Right renal cortex interstitium (tissue), 3 donors: ENCODE results near the gene MON1A. TPM values are rescaled to one million over a fixed set of nuclear protein-coding genes. Genes with fewer than 3 reads are reported as not detected.
"Not testable (repeated sequence)": the region's sequence is repeated elsewhere in the genome, so short reads cannot be mapped to it uniquely, and the experiment has no call there.

Experiments
- DNase-seq, 3 donors: peaks; one replicate each; pipeline ENCODE4 v3.0.0-alpha.2; 2013; ENCODE audit warnings: low read depth in 3 of 3, low spot score in 2 of 3
- polyA plus RNA-seq, 3 donors: library from polyadenylated mRNA; unstranded; fragments of 120-200 nt; gene quantifications; one replicate each; pipeline ENCODE4 v1.2.1, GENCODE V29; 2013; ENCODE audit not compliant: insufficient read length in 3 of 3

The MON1A gene, protein sequence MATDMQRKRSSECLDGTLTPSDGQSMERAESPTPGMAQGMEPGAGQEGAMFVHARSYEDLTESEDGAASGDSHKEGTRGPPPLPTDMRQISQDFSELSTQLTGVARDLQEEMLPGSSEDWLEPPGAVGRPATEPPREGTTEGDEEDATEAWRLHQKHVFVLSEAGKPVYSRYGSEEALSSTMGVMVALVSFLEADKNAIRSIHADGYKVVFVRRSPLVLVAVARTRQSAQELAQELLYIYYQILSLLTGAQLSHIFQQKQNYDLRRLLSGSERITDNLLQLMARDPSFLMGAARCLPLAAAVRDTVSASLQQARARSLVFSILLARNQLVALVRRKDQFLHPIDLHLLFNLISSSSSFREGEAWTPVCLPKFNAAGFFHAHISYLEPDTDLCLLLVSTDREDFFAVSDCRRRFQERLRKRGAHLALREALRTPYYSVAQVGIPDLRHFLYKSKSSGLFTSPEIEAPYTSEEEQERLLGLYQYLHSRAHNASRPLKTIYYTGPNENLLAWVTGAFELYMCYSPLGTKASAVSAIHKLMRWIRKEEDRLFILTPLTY
- 1 to 10 TPM; 6.9 to 8.5 (median 7.6) TPM for polyA plus RNA-seq

DNA sequence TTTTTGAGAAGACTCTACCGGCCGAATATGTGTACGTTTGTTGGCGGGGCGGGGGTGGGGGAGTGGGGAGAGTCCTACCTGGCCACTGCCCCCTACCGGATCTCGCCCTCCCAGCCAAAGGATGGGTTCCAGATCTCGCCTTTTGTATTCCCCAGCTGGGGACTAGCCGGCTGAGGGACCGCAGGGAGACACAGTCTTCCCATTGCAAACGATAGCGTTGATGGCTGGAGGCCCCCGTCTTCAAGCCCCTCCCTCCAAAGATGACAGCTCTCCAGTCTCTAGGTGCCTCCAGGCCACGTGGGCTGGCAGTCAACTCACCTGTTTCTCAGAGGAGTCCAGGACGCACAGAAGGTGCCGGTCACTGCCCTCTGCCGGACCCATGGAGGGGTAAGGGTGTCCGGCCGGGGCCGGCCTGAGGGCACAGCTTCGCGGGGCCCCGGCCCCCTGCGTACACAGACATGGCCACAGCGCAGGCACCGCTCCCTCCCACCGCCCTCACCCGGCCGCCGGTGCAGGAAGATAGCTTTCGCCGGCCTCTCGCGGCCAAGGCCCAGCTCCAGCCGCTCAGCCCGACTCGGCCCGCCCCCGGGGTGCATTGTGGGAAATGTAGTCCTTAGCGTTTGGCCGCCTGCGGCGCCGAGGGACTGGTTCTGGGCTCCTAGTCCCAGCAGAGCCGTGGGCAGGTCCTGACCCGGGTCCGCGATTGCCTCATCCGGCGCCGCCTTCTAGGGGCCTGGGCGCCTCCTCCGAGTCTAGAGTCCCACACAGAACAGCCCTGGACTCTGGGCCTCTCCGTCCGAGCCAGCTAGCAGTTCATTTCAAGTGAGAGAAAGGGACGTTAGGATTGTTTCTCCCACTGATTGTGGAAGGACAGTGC, at the start of gene MON1A:
MON1A (minus strand) TSS at position 521 of the 877 bp plus-strand sequence. CDS start 16,465 bp downstream, outside the sequence.
- DNase-seq = peak; percentile 69 to 85 (median 73)

DNA sequence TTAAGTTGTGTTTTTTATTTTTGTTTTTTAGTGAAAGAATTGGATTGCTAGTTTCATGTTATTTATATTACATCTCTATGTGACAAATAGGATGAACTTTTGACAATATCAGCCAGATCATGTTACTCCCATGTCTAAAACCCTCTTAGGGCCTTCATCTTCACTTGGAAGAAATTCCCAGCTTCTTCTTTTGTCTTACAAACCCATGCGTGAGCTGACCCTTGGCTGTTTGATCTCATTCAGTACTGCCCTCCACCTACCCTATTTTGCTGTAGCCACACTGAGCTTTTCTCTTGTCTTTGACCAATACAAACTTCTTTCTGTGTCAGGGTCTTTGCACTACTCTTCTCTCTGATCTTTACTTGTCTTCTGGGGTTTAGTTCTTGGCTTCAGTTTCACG, 47.3 kb upstream of the MON1A start:
- DNase-seq = no peak

DNA sequence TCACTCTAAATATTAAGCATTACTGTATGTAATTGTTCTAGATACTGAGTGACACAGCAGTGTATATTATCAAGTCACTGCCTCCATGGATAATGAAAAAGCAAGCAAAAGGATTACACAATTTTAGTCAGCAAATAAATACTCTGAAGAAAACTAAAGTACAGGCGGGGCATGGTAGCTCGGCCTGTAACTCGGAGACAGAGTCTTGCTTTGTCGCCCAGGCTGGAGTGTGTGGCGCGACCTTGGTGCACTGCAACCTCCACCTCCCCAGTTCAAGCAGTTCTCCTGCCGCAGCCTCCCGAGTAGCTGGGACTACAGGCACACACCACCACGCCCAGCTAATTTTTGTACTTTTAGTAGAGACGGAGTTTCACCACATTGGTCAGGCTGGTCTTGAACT, 43.0 kb upstream of the MON1A start:
- no peak for DNase-seq

DNA sequence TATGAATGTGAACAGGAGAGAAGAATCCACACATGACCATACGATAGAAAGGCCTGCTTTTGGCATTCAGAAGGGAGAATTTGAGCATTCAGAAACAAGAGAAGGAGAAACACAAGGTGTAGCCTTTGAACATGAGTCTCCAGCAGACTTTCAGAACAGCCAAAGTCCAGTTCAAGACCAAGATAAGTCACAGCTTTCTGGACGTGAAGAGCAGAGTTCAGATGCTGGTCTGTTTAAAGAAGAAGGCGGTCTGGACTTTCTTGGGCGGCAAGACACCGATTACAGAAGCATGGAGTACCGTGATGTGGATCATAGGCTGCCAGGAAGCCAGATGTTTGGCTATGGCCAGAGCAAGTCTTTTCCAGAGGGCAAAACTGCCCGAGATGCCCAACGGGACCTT, 38.7 kb upstream of the MON1A start:
- no peak for DNase-seq

DNA sequence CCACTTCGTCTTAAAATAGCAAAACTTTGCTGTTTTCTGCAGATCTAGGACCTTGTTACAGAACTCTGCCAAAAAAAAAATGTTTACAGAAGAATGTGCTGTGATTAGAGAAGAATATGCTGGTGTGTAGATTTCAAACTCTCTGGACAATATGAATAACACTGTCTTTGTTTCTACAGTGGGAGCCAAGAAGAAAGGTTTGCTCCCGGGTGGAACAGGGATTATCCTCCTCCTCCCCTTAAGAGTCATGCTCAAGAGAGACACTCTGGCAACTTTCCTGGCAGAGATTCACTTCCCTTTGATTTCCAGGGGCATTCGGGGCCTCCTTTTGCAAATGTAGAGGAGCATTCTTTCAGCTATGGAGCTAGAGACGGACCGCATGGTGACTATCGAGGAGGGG, 37.7 kb upstream of the MON1A start:
- DNase-seq = no peak

DNA sequence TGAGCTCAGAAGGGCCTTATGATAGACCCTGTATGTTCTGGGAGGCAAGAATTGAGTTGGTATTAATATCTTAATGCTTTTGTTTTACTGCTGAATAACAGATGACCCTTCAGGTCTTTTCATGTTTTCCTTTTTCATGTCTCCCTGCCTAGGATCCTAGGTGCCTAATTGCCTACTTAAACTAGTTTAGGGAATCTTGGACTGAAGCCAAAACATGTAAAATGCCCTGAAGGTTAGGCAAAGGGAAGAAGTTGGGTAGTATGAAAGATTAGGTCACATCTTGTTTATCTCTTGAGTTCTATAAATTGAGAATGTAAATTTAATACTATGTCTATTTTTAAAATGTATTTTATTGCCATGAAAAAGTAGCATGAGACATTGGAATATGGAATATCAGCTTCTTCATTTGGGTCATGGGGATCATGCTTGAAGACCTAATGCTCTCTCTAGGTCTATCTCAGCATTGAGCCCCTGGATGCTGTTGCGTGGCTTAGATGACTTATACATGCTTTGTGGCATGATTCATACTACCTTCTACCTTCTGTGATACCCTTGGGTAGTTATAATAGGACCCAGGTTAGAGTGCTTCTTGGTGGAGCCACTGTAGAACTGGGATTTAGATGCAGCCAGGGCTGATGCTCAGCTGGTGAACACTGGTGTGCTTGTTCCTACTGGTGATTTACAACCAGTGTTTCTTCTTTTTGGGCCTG, 36.8 kb upstream of the MON1A start:
- DNase-seq = no peak

DNA sequence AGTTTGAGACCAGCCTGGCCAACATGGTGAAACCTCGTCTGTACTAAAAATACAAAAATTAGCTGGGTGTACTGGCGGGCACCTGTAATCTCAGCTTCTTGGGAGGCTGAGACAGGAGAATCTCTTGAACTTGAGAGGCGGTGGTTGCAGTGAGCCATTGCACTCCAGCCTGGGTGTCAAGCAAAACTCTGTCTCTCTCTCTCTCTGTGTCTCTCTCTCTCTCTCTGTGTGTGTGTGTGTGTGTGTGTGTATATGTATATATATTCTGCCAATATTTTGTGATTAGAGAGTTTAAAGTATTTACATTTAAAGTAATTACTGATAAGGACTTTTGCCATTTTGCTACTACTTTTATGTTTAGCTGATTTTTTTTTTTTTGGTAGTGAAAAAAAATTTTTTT, 26.0 kb upstream of the MON1A start:
- DNase-seq = no peak

DNA sequence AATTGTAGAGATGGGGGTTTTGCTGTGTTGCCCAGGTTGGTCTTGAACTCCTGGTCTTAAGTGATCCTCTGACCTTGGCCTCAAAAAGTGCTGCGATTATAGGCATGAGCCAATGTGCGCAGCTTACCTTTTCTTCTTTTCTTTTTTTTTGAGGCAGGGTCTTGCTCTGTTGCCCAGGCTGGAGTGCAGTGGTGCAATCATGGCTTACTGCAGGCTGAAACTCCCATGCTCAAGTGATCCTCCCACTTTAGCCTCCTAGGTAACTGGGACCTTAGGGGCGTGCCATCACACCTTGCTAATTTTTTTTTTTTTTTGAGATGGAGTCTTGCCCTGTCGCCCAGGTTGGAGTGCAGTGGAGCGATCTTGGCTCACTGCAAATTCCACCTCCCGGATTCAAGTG, 23.3 kb upstream of the MON1A start:
- no peak for DNase-seq

DNA sequence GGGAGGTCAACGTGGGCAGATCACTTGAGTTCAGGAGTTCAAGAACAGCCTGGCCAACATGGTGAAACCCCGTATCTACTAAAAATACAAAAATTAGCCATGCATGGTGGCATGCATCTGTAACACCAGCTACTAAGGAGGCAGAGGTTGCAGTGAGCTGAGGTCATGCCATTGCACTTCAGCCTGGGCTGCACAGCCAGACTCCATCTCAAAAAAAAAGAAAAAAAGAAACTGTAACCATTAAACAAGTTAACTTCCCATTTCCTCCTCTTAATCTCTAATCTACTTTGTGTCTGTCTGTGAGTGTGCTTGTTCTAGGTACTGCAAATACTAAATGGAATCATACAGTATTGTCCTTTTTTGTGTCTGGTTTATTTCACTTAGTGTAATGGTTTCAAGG, 13.0 kb upstream of the MON1A start:
- no peak for DNase-seq

DNA sequence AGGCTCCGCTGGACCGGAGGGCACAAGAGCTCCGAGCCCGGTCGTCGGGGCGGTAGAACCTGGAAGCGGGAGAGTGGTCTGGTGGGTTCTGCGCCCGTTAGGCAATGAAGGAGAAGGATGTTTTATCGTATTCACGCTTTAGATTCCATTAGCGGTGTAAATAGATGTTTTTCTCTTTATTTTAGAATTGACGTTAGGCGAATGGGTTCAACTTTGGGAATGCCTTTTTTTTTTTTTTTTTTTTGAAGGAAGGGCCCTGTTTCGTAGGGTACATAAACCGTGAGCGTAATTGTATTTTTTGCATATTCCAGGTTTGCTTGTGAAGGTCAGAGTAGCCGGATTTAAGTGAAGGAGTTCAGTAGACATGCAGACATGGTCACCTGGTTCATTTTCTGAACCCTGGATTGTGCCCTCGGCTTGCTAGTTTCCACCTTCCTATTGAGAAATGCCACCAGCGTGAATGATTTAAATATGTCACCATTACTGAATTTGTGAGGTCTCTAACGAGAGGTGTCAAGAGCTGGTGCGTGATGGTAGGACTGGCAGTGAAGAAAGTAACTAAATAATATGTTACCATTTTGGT, 11.1 kb upstream of the MON1A start:
- DNase-seq = no peak

DNA sequence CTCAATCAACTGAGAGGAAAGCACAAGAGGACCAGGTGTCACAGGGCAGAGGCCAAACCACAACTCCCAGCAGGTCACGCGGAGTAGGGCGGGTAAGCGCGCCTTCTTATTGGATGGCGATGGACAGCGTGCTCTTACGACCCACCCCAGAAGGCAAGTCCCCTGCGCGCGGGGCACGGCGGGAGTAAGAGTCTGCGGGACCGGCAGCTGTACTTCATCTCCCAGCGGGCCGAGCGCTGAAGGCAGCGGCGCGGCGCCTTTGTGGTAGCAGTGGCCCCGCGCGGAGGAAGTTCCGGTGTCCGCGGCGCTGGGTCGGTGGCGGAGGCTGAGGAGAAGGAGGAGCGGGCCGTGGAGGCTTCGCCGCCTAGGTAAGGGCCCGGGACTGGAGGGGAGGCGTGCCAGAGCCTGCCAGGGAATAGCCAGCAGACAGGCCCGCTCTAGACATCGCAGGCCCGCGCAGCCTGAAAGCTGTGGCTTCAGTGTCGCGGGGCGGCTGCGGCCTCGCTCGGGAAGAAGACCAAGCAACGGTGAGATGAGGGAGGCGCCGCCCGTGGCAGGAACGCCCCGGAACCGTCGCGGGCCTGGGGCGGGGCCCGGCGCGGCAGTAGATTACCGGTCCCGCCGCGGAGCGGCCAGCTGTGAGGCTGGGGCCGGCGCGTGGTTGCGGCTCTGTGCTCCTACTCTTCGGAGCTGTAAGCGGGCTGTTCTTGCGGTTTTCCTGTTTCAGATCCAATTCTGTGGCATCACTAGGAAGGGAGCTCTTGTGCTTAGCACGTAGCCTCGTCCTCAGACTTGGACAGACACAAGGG, 10.5 kb upstream of the MON1A start, which contains the start of gene RBM6:
RBM6 (plus strand) TSS at position 293 of the 809 bp plus-strand sequence. CDS start 22,492 bp downstream, outside the sequence.
- DNase-seq = peak; percentile 81 to 92 (median 90)

DNA sequence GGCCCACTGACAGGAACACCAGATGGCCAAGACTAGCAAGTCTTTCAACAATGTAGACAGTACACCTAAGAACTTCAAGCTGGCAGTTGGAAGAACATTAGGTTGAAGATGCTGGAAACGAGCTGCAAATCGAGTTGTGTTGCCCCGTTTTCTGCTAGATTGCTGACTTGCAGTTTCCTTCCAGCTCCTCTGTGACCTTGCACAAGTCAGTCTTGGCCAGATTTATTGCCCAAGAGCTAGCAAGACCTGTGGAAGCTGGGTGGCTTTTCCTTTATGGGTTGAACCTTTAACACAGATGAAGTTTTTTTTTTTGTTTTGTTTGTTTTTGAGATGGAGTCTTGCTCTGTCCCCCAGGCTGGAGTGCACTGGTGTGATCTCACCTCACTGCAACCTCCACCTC, 7.5 kb upstream of the MON1A start:
- DNase-seq = no peak

DNA sequence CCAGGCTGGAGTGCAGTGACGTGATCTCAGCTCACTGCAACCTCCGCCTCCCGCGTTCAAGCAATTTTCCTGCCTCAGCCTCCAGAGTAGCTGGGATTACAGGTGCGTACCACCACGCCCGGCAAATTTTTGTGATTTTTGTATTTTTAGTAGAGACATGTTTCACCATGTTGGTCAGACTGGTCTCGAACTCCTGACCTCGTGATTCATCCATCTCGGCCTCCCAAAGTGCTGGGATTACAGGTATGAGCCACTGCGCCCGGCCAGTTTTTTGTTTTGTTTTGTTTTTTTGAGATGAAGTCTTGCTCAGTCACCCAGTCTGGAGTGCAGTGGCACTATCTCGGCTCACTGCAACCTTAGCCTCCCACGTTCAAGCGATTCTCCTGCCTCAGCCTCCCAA, 2.7 kb upstream of the MON1A start:
- DNase-seq = not testable (repeated sequence)

DNA sequence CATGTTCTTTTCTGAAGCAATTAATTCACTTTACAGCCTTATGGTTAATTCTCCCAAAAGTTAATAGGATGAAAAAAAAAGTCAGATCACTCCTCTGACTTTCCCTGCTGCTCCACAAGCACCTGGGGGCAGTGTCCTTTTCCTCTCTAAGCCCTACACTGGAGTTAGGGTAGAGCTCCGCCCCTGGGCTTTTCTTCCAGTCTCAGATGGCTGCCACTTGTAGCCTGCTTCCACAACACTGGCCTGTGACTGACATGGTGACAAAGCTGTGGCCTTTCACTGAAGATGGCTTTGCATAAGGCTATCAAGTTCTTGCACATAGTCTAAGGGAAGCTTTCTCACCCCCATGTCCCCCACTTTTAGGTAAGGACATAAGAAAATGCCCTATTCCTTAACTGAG, 1.3 kb upstream of the MON1A start:
- no peak for DNase-seq

DNA sequence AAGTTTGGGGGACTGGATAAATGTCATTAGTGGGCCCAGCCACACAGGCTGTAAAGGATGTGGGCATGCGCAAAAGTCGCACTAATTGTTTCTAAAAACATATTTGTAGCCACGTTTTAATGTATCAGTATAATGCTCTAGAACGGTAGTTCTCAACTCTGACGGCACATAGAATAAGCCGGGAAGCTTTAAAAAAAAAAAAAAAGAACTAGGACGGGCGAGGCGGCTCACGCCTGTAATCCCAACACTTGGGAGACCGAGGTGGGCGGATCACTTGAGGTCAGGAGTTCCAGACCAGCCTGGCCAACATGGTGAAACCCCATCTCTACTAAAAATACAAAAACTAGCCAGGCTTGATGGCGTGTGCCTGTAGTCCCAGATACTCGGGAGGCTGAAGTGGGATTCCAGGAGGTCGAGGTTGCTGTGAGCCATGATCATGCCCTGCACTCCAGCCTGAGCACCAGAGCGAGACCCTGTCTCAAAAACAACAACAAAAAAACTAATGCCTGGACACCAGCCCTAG, 618 bp upstream of the MON1A start:
- DNase-seq = no peak

DNA sequence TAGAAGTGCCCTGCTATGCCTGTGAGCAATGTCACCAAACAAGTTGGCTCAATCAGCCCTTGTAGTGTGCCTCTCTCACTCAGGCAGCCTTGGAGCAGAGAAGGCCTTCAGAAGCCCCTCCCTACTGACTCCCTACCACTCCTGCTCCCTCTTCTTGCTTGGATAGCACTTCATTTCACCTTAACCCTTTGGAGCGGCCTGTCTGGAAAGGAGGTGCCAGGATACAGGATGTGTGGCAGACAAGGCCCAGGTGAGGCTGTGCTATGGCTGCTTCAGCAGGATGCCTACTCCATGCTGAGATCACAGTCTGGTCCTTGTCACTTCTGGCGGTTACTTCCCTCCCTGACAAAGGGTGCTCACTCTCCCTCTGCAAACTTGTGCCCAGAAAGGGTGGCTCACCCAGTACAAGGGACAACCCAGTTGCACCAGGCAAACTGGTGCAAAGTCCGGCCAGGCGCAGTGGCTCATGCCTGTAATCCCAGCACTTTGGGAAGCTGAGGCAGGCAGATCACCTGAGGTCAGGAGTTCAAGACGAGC, 1.1 kb downstream of the MON1A start:
- DNase-seq = no peak

DNA sequence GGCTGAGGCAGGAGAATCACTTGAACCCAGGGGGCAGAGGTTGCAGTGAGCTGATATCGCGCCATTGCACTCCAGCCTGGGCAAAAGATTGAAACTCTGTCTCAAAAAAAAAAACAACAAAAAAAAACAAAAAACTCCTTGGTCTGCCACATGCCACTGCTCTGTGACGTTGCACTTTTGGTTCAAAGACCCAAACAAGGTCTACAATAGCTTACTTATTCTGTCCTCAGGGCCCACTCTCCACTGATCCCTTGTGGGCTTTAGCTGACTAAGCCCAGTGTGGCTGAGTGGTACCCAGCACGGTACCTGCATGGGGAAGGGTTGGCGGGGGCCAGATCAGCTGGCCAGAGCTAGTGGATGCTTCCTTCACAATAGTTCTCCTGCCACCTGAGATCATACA, 1.8 kb downstream of the MON1A start:
- no peak for DNase-seq

DNA sequence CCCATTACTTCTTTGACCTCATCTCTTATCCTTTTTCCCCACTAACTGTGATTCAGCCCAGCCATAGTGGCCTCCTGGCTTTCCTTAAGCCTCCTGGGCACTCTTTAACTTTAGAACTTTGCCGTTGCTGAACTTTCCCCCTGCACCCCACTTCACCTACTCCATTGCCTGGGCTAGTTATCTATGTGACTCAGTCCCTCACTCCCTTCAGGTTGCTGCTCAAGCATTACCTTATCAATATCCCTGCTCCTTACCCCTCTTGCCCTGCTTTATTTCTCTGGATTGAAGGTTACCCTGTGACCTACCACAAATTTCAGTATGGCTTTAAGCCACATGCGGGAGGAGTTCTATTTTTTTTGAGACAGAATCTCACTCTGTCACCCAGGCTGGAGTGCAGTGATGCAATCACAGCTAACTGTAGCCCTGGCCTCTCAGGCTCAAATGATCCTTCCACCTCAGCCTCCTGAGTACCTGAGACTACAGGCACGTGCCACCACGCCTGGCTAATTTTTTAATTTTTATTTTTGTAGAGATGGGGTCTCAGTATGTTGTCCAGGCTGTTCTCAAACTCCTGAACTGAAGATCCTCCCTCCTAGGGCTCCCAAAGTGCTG, 3.4 kb downstream of the MON1A start:
- no peak for DNase-seq

DNA sequence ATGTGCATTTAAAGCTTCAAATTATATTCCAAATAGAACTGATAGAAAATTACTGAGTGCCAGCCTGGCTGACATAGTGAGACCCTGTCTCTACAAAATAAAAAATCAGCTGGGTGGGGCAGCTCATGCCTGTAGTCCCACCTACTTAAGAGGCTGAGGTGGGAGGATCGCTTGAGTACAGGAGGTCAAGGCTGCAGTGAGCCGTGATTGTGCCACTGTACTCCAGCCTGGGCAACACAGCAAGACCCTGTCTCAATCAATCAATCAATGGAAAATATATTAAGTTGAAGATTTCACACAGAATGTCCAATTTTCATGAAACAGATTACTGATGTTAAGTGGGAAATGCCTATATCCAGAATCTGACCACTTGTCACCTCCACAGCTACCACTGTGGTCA, 4.1 kb downstream of the MON1A start:
- DNase-seq = no peak
